Stomach smooth muscle (tissue), 2 donors: ENCODE results near the gene MEPE.

Experiments used
- H3K27ac ChIP-seq: one replicate; pipeline ENCODE4 v1.7.0; 2013; ENCODE audit warnings: mild to moderate bottlenecking, low read length, inconsistent platforms
- H3K27me3 ChIP-seq, 2 donors: one replicate each; pipeline ENCODE4 v1.7.0; 2013; ENCODE audit warnings: low read length in 2 of 2; ENCODE audit not compliant: insufficient read depth in 2 of 2, control insufficient read depth in 1 of 2
- H3K36me3 ChIP-seq, 2 donors: one replicate each; pipeline ENCODE4 v1.7.0; 2013; ENCODE audit warnings: low read length in 2 of 2; ENCODE audit not compliant: control insufficient read depth in 2 of 2, insufficient read depth in 2 of 2
- H3K4me1 ChIP-seq: one replicate; pipeline ENCODE4 v1.7.0; 2013; ENCODE audit warnings: low read length; ENCODE audit not compliant: control insufficient read depth, insufficient read depth
- H3K4me3 ChIP-seq, 2 donors: one replicate each; pipeline ENCODE4 v1.7.0; 2013; ENCODE audit warnings: low read length in 2 of 2
- H3K9ac ChIP-seq, 2 donors: one replicate each; pipeline ENCODE4 v1.7.0; 2013; ENCODE audit warnings: low read length in 2 of 2, mild to moderate bottlenecking in 1 of 2
- H3K9me3 ChIP-seq, 2 donors: one replicate each; pipeline ENCODE4 v1.7.0; 2013; ENCODE audit warnings: low read length in 2 of 2; ENCODE audit not compliant: control insufficient read depth in 2 of 2
- donor health status: healthy.
- donor health status: Pancreatic carcinoma.

The MEPE gene

GRCh38 chr4:87832669-87833068 lies at the start of gene MEPE:
Gene MEPE (plus strand): TSS chr4:87832969. CDS start chr4:87834715, 1,746 bp downstream.
- no peaks in the 10 kb centered on the region for H3K27me3 ChIP-seq
- no peaks in the 10 kb centered on the region for H3K9me3 ChIP-seq
- no peaks in the 10 kb centered on the region for H3K36me3 ChIP-seq
- H3K4me3 ChIP-seq: no peak within 1 kb of the TSS
- H3K4me1 ChIP-seq: no peaks in the 10 kb centered on the region
- H3K27ac ChIP-seq: no peak within 1 kb of the TSS
- H3K9ac ChIP-seq: no peak within 1 kb of the TSS

GRCh38 chr4:87783781-87784180 lies 49.0 kb upstream of the MEPE start:
- no peaks in the 10 kb centered on the region for H3K9me3 ChIP-seq
- no peaks in the 10 kb centered on the region for H3K36me3 ChIP-seq
- H3K4me1 ChIP-seq: no peaks in the 10 kb centered on the region
- no peak overlapping the region for H3K4me3 ChIP-seq
- H3K27ac ChIP-seq: no peak overlapping the region
- H3K27me3 ChIP-seq: no peaks in the 10 kb centered on the region
- H3K9ac ChIP-seq: no peak overlapping the region

GRCh38 chr4:87785731-87786509 lies 46.8 kb upstream of the MEPE start:
- Histone ChIP-seq H3K9me3 (no peaks in the 10 kb centered on the region), H3K9ac (no peak overlapping the region), H3K4me1 (no peaks in the 10 kb centered on the region), H3K27ac (no peak overlapping the region), H3K36me3 (no peaks in the 10 kb centered on the region), H3K4me3 (no peak overlapping the region), H3K27me3 (no peaks in the 10 kb centered on the region)

GRCh38 chr4:87799301-87800113 lies 33.3 kb upstream of the MEPE start, which contains the start of gene IBSP:
Gene IBSP (plus strand): TSS chr4:87799554. CDS start chr4:87802362, 2,808 bp downstream.
- Histone ChIP-seq H3K27me3 (no peaks in the 10 kb centered on the region), H3K9ac (no peak within 1 kb of the TSS), H3K4me1 (no peaks in the 10 kb centered on the region), H3K4me3 (no peak within 1 kb of the TSS), H3K9me3 (no peaks in the 10 kb centered on the region), H3K27ac (no peak within 1 kb of the TSS), H3K36me3 (no peaks in the 10 kb centered on the region)

- H3K9me3 ChIP-seq: no peaks in the 10 kb centered on the region
- no peaks in the 10 kb centered on the region for H3K4me1 ChIP-seq
- H3K27ac ChIP-seq: no peak overlapping the region
Measured at GRCh38 chr4:87802858-87803257, 29.9 kb upstream of the MEPE start.

GRCh38 chr4:87803421-87803820 lies 29.3 kb upstream of the MEPE start:
- H3K9me3 ChIP-seq: no peaks in the 10 kb centered on the region
- no peak overlapping the region for H3K4me3 ChIP-seq
- H3K27me3 ChIP-seq: no peaks in the 10 kb centered on the region
- H3K9ac ChIP-seq: no peak overlapping the region
- no peaks in the 10 kb centered on the region for H3K36me3 ChIP-seq
- no peak overlapping the region for H3K27ac ChIP-seq
- H3K4me1 ChIP-seq: no peaks in the 10 kb centered on the region

More at GRCh38 chr4:87802858-87803257, 29.9 kb upstream of the MEPE start:
- Histone ChIP-seq H3K27me3 (no peaks in the 10 kb centered on the region), H3K4me3 (no peak overlapping the region), H3K36me3 (no peaks in the 10 kb centered on the region), H3K9ac (no peak overlapping the region)

- no peaks in the 10 kb centered on the region for H3K27me3 ChIP-seq
- no peaks in the 10 kb centered on the region for H3K9me3 ChIP-seq
- H3K9ac ChIP-seq: no peak overlapping the region
- no peak overlapping the region for H3K27ac ChIP-seq
- no peaks in the 10 kb centered on the region for H3K36me3 ChIP-seq
- H3K4me3 ChIP-seq: no peak overlapping the region
- no peaks in the 10 kb centered on the region for H3K4me1 ChIP-seq
Measured at GRCh38 chr4:87804871-87805270, 27.9 kb upstream of the MEPE start.

- H3K27ac ChIP-seq: no peak overlapping the region
Measured at GRCh38 chr4:87805971-87806370, 26.8 kb upstream of the MEPE start.

GRCh38 chr4:87806520-87806919 lies 26.2 kb upstream of the MEPE start:
- Histone ChIP-seq H3K9ac (no peak overlapping the region), H3K4me1 (no peaks in the 10 kb centered on the region), H3K9me3 (no peaks in the 10 kb centered on the region), H3K4me3 (no peak overlapping the region), H3K27ac (no peak overlapping the region), H3K27me3 (no peaks in the 10 kb centered on the region), H3K36me3 (no peaks in the 10 kb centered on the region)

More at GRCh38 chr4:87805971-87806370, 26.8 kb upstream of the MEPE start:
- no peaks in the 10 kb centered on the region for H3K9me3 ChIP-seq
- H3K9ac ChIP-seq: no peak overlapping the region
- H3K4me3 ChIP-seq: no peak overlapping the region
- no peaks in the 10 kb centered on the region for H3K27me3 ChIP-seq
- H3K4me1 ChIP-seq: no peaks in the 10 kb centered on the region
- no peaks in the 10 kb centered on the region for H3K36me3 ChIP-seq

GRCh38 chr4:87807402-87807801 lies 25.4 kb upstream of the MEPE start:
- H3K36me3 ChIP-seq: no peaks in the 10 kb centered on the region
- no peaks in the 10 kb centered on the region for H3K27me3 ChIP-seq
- H3K4me3 ChIP-seq: no peak overlapping the region
- H3K27ac ChIP-seq: no peak overlapping the region
- no peaks in the 10 kb centered on the region for H3K9me3 ChIP-seq
- H3K9ac ChIP-seq: no peak overlapping the region
- no peaks in the 10 kb centered on the region for H3K4me1 ChIP-seq

GRCh38 chr4:87811977-87812376 lies 20.8 kb upstream of the MEPE start:
- Histone ChIP-seq H3K27me3 (no peaks in the 10 kb centered on the region), H3K9me3 (no peaks in the 10 kb centered on the region), H3K4me3 (no peak overlapping the region), H3K36me3 (no peaks in the 10 kb centered on the region), H3K27ac (no peak overlapping the region), H3K9ac (no peak overlapping the region), H3K4me1 (no peaks in the 10 kb centered on the region)
